Heart left ventricle (tissue), 16 donors: ENCODE results near the gene EYS. TPM values are rescaled to one million over a fixed set of nuclear protein-coding genes. Genes with fewer than 3 reads are reported as not detected.
"Not testable (repeated sequence)": the region's sequence is repeated elsewhere in the genome, so short reads cannot be mapped to it uniquely, and the experiment has no call there.

ENCODE experiments used
- ATAC-seq, 4 donors: fragments of 200-7000 bp; cut with Tn5 transposase; one replicate each; pipeline ENCODE4 v1.9.1; 2020 to 2022; ENCODE audit warnings: moderate library complexity in 4 of 4, mild to moderate bottlenecking in 3 of 4, moderate number of reproducible peaks in 1 of 4
- DNase-seq, 5 donors: peaks; one replicate each; pipeline ENCODE4 v3.0.0-alpha.2; 2020
- H3K27ac ChIP-seq, 12 donors: fragments of 200-600 bp; sonication (generic) in 4 of 12; one replicate each; pipeline versions ENCODE4 v1.5.0 to v1.8.0; 2016 to 2022; ENCODE audit warnings: mild to moderate bottlenecking in 2 of 12
- H3K27me3 ChIP-seq, 9 donors: fragments of 200-600 bp; sonication (generic) in 2 of 9; one replicate each; pipeline versions ENCODE4 v1.5.1 to v1.8.0; 2016 to 2022; ENCODE audit warnings: mild to moderate bottlenecking in 3 of 9
- H3K36me3 ChIP-seq, 9 donors: fragments of 200-600 bp; sonication (generic) in 2 of 9; one replicate each; pipeline versions ENCODE4 v1.5.0 to v1.8.0; 2018 to 2022; ENCODE audit warnings: mild to moderate bottlenecking in 2 of 9
- H3K4me1 ChIP-seq, 12 donors: fragments of 200-600 bp; sonication (generic) in 4 of 12; one replicate each; pipeline versions ENCODE4 v1.5.0 to v1.8.0; 2016 to 2022; ENCODE audit warnings: mild to moderate bottlenecking in 3 of 12
- H3K4me3 ChIP-seq, 12 donors: fragments of 200-600 bp; sonication (generic) in 4 of 12; one replicate each; pipeline versions ENCODE4 v1.5.0 to v1.8.0; 2017 to 2022; ENCODE audit warnings: mild to moderate bottlenecking in 9 of 12, moderate library complexity in 4 of 12
- H3K9me3 ChIP-seq, 12 donors: fragments of 200-600 bp; sonication (generic) in 4 of 12; one replicate each; pipeline versions ENCODE4 v1.5.0 to v1.8.0; 2016 to 2022; ENCODE audit warnings: mild to moderate bottlenecking in 1 of 12
- POLR2A ChIP-seq, 2 donors: fragments of 450-650 bp; IDR thresholded peaks; one replicate each; pipeline ENCODE4 v1.6.1; 2017; ENCODE audit warnings: antibody characterized with exemption in 2 of 2, mild to moderate bottlenecking in 2 of 2, moderate library complexity in 2 of 2
- WGBS, 4 donors: extraction: QIAGEN DNeasy Blood & Tissue Kit in 2 of 4; methylation state at CpG; one replicate each; pipeline versions ENCODE4 v1.1.5 to v1.1.7; 2013 to 2018; 5-methylcytosine and 5-hydroxymethylcytosine counted together
- intact Hi-C, 10 donors: fragments of 100-400 bp; cut with DNase I; formaldehyde crosslinking; loops; one replicate each; pipeline versions ENCODE4 v1.11.1 to v1.14.2; 2022
- polyA plus RNA-seq, 2 donors: library from polyadenylated mRNA; stranded (reverse); fragments of 200-250 nt; gene quantifications; one replicate each; pipeline ENCODE4 v1.2.3, GENCODE V29; 2013
- total RNA-seq, 9 donors: library from RNA; depleted of rRNA in 2 of 9; stranded (reverse); fragments of >200 nt in 2 of 9; fragmentation: NEBNext Ultra II Directional in 3 of 9; extraction: Animal tissue kit (Norgen Biotek cat#: 25700) in 3 of 9; gene quantifications; one replicate each; pipeline versions ENCODE4 v1.1.0 to v1.2.4, GENCODE V29; 2016 to 2023
- TF ChIP-seq, protein P1 (sequence below), 12 donors: fragments of 200-600 bp; sonication (generic) in 4 of 12; IDR thresholded peaks; one replicate each; pipeline versions ENCODE4 v1.5.0 to v1.8.0; 2018 to 2022; ENCODE audit warnings: antibody characterized with exemption in 12 of 12, mild to moderate bottlenecking in 5 of 12
- donor health status: ischemic (EF 13 %, LVEDD 7.1; RV severe dilation, severe dysfunction).
- donor health status: healthy with polysubstance abuse.
- donor health status: DM: no; HTN: yes; CAD: no.
- donor health status: DM: no; HTN: no; CAD: no.
- donor health status: ischemic (EF 25% LVEDD 6.9; RV normal size, moderate dysfunction).
- donor health status: ischemic (EF 25% LVEDD 5.7; RV mildly dilated, moderate dysfunction).
- donor health status: healthy.
- donor health status: DM: yes; HTN: yes; CAD: no.
- donor health status: ischemic (EF 35%, LVEDD 5.7; RV mildly dilated, moderate dysfunction).
- donor health status: nonischemic (EF 11% LVEDD 7.7; RV severe dilation, severe dysfunction).
- donor health status: DM: yes; HTN: yes; CAD: no.
- donor health status: PGD.
- donor health status: ischemic (EF 29% LVEDD 5.4; RV normal size, mild dysfunction).
- donor health status: nonischemic (EF 23%, LVEDD 6.1; RV moderate dilation, normal function).

The EYS gene
- total and polyA plus RNA-seq, 11 donors, result 0.07 to 0.27 (median 0.08) TPM; not detected in 8

- Histone ChIP-seq H3K4me1 (no peaks in the 10 kb centered on the region), H3K36me3 (no peaks in the 10 kb centered on the region), H3K27ac (no peak overlapping the region), H3K9me3 (no peaks in the 10 kb centered on the region), H3K4me3 (no peak overlapping the region), H3K27me3 (no peaks in the 10 kb centered on the region)
- TF ChIP-seq, protein P1, sequence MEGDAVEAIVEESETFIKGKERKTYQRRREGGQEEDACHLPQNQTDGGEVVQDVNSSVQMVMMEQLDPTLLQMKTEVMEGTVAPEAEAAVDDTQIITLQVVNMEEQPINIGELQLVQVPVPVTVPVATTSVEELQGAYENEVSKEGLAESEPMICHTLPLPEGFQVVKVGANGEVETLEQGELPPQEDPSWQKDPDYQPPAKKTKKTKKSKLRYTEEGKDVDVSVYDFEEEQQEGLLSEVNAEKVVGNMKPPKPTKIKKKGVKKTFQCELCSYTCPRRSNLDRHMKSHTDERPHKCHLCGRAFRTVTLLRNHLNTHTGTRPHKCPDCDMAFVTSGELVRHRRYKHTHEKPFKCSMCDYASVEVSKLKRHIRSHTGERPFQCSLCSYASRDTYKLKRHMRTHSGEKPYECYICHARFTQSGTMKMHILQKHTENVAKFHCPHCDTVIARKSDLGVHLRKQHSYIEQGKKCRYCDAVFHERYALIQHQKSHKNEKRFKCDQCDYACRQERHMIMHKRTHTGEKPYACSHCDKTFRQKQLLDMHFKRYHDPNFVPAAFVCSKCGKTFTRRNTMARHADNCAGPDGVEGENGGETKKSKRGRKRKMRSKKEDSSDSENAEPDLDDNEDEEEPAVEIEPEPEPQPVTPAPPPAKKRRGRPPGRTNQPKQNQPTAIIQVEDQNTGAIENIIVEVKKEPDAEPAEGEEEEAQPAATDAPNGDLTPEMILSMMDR (IDR thresholded peaks at IDR 0.05), result no peak
- TF ChIP-seq POLR2A (IDR thresholded peaks at IDR 0.05), result no peak
- ATAC-seq (no peak), DNase-seq (no peak)
- 37 to 57% (median 54%) methylated on average over 3 of the region's 3 CpGs for WGBS, 4 donors
- intact Hi-C loops, result no loop called here
Measured at GRCh38 chr6:64477391-64477790, 1229.6 kb downstream of the EYS start.

- H3K9me3 ChIP-seq, result no peaks in the 10 kb centered on the region
- no peaks in the 10 kb centered on the region for H3K27me3 ChIP-seq
- no peak for DNase-seq
- H3K36me3 ChIP-seq, result no peaks in the 10 kb centered on the region
- intact Hi-C loops, result no loop called here
- H3K4me1 ChIP-seq, result no peaks in the 10 kb centered on the region
- no peak for TF ChIP-seq POLR2A (IDR thresholded peaks at IDR 0.05)
- TF ChIP-seq, protein P1 (IDR thresholded peaks at IDR 0.05), result no peak
- no peak overlapping the region for H3K4me3 ChIP-seq
- WGBS, 4 donors, result 29 to 67% (median 65%) methylated on average over 2 of the region's 2 CpGs
- ATAC-seq, result no peak
- H3K27ac ChIP-seq, result no peak overlapping the region
Measured at GRCh38 chr6:64476935-64477334, 1230.1 kb downstream of the EYS start.

GRCh38 chr6:64469405-64469804 is 1237.6 kb downstream of the EYS start:
- DNase-seq, H3K27ac ChIP-seq, H3K27me3 ChIP-seq, H3K4me3 ChIP-seq, H3K36me3 ChIP-seq, H3K4me1 ChIP-seq, intact Hi-C loops, ATAC-seq: not testable (repeated sequence)
- 61 to 78% (median 76%) methylated on average over 11 to 12 of the region's 12 CpGs for whole genome bisulfite sequencing, 4 donors
- H3K9me3 ChIP-seq, result peaks cover 0 to 37% (median 8%) of the 10 kb centered on the region in 12 donors

- no peaks in the 10 kb centered on the region for H3K36me3 ChIP-seq
- H3K9me3 ChIP-seq, result peaks cover 0 to 37% (median 10%) of the 10 kb centered on the region in 12 donors
- no peak overlapping the region for H3K27ac ChIP-seq
- H3K4me3 ChIP-seq, result no peak overlapping the region
- intact Hi-C loops, result no loop called here
- TF ChIP-seq, protein P1 (IDR thresholded peaks at IDR 0.05), result no peak
- no peak for TF ChIP-seq POLR2A (IDR thresholded peaks at IDR 0.05)
- H3K27me3 ChIP-seq, result no peaks in the 10 kb centered on the region
- no peaks in the 10 kb centered on the region for H3K4me1 ChIP-seq
- ATAC-seq, result peak in 1 of 4 donors; percentile 45
- no peak for DNase-seq
- 78 to 100% (median 97%) methylated on average over 1 of the region's 1 CpG for WGBS, 4 donors
Measured at GRCh38 chr6:64467656-64468055, 1239.4 kb downstream of the EYS start.

GRCh38 chr6:64459411-64459944 is 1247.5 kb downstream of the EYS start:
- no peak for DNase-seq
- no peaks in the 10 kb centered on the region for H3K27me3 ChIP-seq
- H3K27ac ChIP-seq, result no peak overlapping the region
- H3K4me3 ChIP-seq, result no peak overlapping the region
- no peaks in the 10 kb centered on the region for H3K4me1 ChIP-seq
- intact Hi-C loops, result no loop called here
- H3K9me3 ChIP-seq, result peaks cover 0 to 4% (median 0%) of the 10 kb centered on the region in 12 donors
- ATAC-seq, result no peak
- H3K36me3 ChIP-seq, result no peaks in the 10 kb centered on the region
- 27 to 48% (median 40%) methylated on average over 1 of the region's 1 CpG for WGBS, 4 donors
- TF ChIP-seq, protein P1 (IDR thresholded peaks at IDR 0.05), result no peak
- TF ChIP-seq POLR2A (IDR thresholded peaks at IDR 0.05), result no peak

GRCh38 chr6:64448101-64448500 is 1258.9 kb downstream of the EYS start:
- H3K27me3 ChIP-seq, H3K27ac ChIP-seq, intact Hi-C loops, H3K36me3 ChIP-seq, H3K4me3 ChIP-seq, H3K4me1 ChIP-seq, ATAC-seq, DNase-seq, H3K9me3 ChIP-seq: not testable (repeated sequence)
- 91 to 96% (median 94%) methylated on average over 5 to 6 of the region's 6 CpGs for WGBS, 4 donors
